DND-41 (cell line): ENCODE measurements around the gene LRIT2.

ENCODE experiments used
- ATAC-seq: fragments of 200-7000 bp; cut with Tn5 transposase; 3 replicates; pipeline ENCODE4 v1.9.1; 2021; ENCODE audit warnings: low read depth; ENCODE audit not compliant: insufficient read depth
- DNase-seq: peaks from one replicate; pipeline ENCODE4 v3.0.0-alpha.2; 2020
- H2AFZ ChIP-seq: 2 replicates; pipeline ENCODE4 v1.6.0; 2012; ENCODE audit warnings: low read depth, low read length
- H3K27ac ChIP-seq: 2 replicates; pipeline ENCODE4 v1.5.1; 2012; ENCODE audit warnings: low read length, inconsistent platforms
- H3K27me3 ChIP-seq: fragments of 200-600 bp; sonication (generic); 2 replicates; pipeline ENCODE4 v1.6.0; 2012; ENCODE audit warnings: low read length, mild to moderate bottlenecking, inconsistent platforms; ENCODE audit not compliant: insufficient read depth, poor library complexity
- H3K36me3 ChIP-seq: 2 replicates; pipeline ENCODE4 v1.5.1; 2012; ENCODE audit warnings: low read length, inconsistent platforms; ENCODE audit not compliant: insufficient read depth
- H3K4me1 ChIP-seq: 2 replicates; pipeline ENCODE4 v1.5.1; 2012; ENCODE audit warnings: mild to moderate bottlenecking, low read length; ENCODE audit not compliant: insufficient read depth
- H3K4me2 ChIP-seq: 2 replicates; pipeline ENCODE4 v1.6.0; 2012; ENCODE audit warnings: mild to moderate bottlenecking, moderate library complexity, low read length, inconsistent platforms; ENCODE audit not compliant: insufficient read depth
- H3K4me3 ChIP-seq, 2 experiments: fragments of 200-600 bp in 1 of 2; shearing (Covaris generic) in 1 of 2; 2 replicates each; pipeline ENCODE4 v1.5.1; 2012 to 2016; ENCODE audit warnings: inconsistent platforms in 2 of 2, low read length in 2 of 2, mild to moderate bottlenecking in 2 of 2, low read depth in 1 of 2, moderate library complexity in 1 of 2
- H3K79me2 ChIP-seq: 2 replicates; pipeline ENCODE4 v1.6.0; 2012; ENCODE audit warnings: low read length, inconsistent platforms; ENCODE audit not compliant: insufficient read depth
- H3K9ac ChIP-seq: 2 replicates; pipeline ENCODE4 v1.6.0; 2012; ENCODE audit warnings: low read depth, mild to moderate bottlenecking, inconsistent platforms, low read length, moderate library complexity
- H3K9me3 ChIP-seq: 2 replicates; pipeline ENCODE4 v1.5.1; 2012; ENCODE audit warnings: low read length, moderate library complexity, mild to moderate bottlenecking, inconsistent platforms; ENCODE audit not compliant: insufficient read depth, severe bottlenecking
- H4K20me1 ChIP-seq: 2 replicates; pipeline ENCODE4 v1.6.0; 2012; ENCODE audit warnings: low read length; ENCODE audit not compliant: insufficient read depth
- EZH2 ChIP-seq: IDR thresholded peaks from 3 replicates; pipeline ENCODE4 v1.6.1; 2012; ENCODE audit warnings: borderline replicate concordance, low read depth, mild to moderate bottlenecking, moderate library complexity, low read length, inconsistent platforms; ENCODE audit not compliant: severe bottlenecking
- TF ChIP-seq, protein P1 (sequence below): IDR thresholded peaks from 2 replicates; pipeline ENCODE4 v1.5.1; 2012; ENCODE audit warnings: borderline replicate concordance, low read length, moderate library complexity, mild to moderate bottlenecking; ENCODE audit not compliant: poor library complexity, severe bottlenecking; ENCODE audit errors: extremely low read depth

The LRIT2 gene

DNA sequence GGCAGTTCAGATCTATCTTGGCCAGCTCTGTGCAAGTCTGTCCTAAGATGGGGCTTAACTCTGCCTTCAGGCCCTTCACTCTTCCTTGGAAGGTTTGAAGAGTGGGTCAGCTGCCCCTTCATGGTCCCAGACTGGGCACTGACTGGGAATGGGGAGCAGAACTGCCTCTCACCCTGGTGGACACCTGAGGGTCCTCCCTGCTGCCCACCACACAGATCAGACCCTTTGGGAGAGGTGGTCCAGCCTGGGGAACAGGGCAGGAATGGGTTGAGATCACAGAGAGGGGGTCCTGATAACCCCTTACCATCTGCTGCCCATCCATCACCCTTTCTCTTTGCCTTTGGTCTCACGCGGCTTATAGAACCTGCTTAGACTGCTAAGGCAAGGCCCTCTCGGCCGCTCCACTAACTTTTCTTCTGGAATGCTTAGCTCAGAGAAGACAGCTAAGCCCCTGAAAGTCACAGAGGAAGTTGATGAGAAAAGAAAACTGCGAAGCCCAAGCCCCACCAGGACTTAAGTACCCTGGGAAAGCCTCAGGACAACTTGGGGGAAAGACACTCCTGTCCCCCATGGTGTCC lies 31.4 kb downstream of the LRIT2 start:
- no peak for ATAC-seq
- H3K4me2 ChIP-seq = no peak overlapping the region
- H3K4me3 ChIP-seq = no peak overlapping the region

DNA sequence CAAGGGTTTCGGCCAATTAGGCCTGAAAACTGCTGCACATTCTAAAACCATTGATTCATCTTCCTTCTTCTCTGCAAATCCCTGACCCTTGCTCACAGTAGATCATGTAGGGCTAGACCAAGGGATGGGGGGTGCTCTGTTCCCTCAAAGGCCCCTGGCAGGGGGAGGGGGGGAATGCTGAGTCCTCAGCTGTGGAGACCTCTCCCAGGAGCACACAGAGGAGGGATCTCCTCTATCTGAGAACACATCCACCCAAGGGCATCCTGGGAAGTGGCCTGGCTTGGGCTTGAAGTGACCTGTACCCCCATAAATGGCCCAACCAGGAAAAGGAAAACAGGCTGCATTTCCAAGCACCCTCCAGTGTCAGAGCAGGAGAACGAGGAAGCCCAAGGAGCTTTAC lies 32.0 kb downstream of the LRIT2 start:
- no peak overlapping the region for H3K4me3 ChIP-seq
- no peak overlapping the region for H3K9ac ChIP-seq
- peaks cover 4% of the 10 kb centered on the region; the same call in 1 of the 2 replicates for H3K4me1 ChIP-seq
- H3K36me3 ChIP-seq = no peaks in the 10 kb centered on the region
- DNase-seq (no peak), ATAC-seq (no peak)
- TF ChIP-seq EZH2 = no peak
- TF ChIP-seq, protein P1, sequence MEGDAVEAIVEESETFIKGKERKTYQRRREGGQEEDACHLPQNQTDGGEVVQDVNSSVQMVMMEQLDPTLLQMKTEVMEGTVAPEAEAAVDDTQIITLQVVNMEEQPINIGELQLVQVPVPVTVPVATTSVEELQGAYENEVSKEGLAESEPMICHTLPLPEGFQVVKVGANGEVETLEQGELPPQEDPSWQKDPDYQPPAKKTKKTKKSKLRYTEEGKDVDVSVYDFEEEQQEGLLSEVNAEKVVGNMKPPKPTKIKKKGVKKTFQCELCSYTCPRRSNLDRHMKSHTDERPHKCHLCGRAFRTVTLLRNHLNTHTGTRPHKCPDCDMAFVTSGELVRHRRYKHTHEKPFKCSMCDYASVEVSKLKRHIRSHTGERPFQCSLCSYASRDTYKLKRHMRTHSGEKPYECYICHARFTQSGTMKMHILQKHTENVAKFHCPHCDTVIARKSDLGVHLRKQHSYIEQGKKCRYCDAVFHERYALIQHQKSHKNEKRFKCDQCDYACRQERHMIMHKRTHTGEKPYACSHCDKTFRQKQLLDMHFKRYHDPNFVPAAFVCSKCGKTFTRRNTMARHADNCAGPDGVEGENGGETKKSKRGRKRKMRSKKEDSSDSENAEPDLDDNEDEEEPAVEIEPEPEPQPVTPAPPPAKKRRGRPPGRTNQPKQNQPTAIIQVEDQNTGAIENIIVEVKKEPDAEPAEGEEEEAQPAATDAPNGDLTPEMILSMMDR = no peak
- no peaks in the 10 kb centered on the region for H3K79me2 ChIP-seq
- H3K9me3 ChIP-seq = no peaks in the 10 kb centered on the region
- no peak overlapping the region for H3K4me2 ChIP-seq
- no peaks in the 10 kb centered on the region; the same call in 1 of the 2 replicates for H4K20me1 ChIP-seq
- peaks cover 8% of the 10 kb centered on the region for H3K27me3 ChIP-seq
- no peak overlapping the region for H3K27ac ChIP-seq
- no peak overlapping the region for H2AFZ ChIP-seq

More for the DNA sequence above, 31.4 kb downstream of the LRIT2 start:
- no peak overlapping the region for H3K27ac ChIP-seq
- no peaks in the 10 kb centered on the region for H3K9me3 ChIP-seq
- peaks cover 8% of the 10 kb centered on the region for H3K27me3 ChIP-seq
- H4K20me1 ChIP-seq = no peaks in the 10 kb centered on the region; the same call in 1 of the 2 replicates
- no peaks in the 10 kb centered on the region for H3K79me2 ChIP-seq
- no peak overlapping the region for H3K9ac ChIP-seq
- peaks cover 4% of the 10 kb centered on the region; the same call in 1 of the 2 replicates for H3K4me1 ChIP-seq
- no peak overlapping the region for H2AFZ ChIP-seq
- TF ChIP-seq, protein P1 = no peak
- DNase-seq = no peak
- H3K36me3 ChIP-seq = no peaks in the 10 kb centered on the region

DNA sequence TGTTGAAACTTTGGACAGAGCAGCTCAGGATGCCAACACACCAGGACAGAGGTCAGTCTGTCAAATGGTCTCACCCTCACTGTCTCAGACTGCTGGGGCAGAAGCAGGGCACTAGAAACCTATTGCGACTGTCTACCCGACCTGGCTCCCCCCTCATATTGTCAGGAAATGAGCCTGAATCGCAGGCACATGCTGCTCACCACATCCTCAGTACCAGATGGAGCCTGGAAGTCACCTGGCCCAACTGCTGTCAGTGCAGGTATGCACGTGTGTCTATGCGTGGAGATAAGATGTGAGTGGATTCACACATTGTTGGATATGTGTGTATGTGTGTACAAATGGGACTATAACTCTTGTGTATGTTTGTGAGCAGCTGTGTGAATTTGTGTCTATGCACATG lies 34.2 kb downstream of the LRIT2 start:
- H3K27me3 ChIP-seq = peaks cover 4% of the 10 kb centered on the region
- H4K20me1 ChIP-seq = no peaks in the 10 kb centered on the region; the same call in 1 of the 2 replicates
- ATAC-seq (peak; percentile 26; the same call in 1 of the 3 replicates), DNase-seq (no peak)
- H3K4me2 ChIP-seq = no peak overlapping the region
- H3K36me3 ChIP-seq = no peaks in the 10 kb centered on the region
- no peaks in the 10 kb centered on the region for H3K79me2 ChIP-seq
- H3K9me3 ChIP-seq = no peaks in the 10 kb centered on the region
- no peak overlapping the region for H3K4me3 ChIP-seq
- no peak for TF ChIP-seq EZH2
- TF ChIP-seq, protein P1 = no peak
- peaks cover 3% of the 10 kb centered on the region; the same call in 1 of the 2 replicates for H3K4me1 ChIP-seq
- no peak overlapping the region for H3K27ac ChIP-seq
- H2AFZ ChIP-seq = no peak overlapping the region
- no peak overlapping the region for H3K9ac ChIP-seq

DNA sequence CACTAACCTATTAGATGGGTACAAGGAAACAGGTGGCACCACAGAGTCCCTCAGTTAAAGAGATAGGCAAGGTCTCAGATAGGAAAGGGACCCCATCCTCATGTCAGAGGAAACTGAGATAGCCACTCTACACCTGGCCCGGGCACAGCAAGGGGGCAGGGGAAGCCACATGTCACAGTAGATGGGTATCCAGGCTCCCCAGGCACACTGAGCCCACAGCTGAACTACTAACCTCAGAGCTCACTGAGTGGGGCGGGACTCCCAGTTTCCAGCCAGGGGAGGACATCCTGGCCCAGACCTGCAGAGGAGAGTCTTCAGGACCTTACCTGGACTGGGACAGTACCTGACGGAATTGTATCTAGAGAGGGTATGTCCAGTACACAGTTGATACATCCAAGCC lies 34.7 kb downstream of the LRIT2 start:
- Histone ChIP-seq H2AFZ (no peak overlapping the region), H3K9ac (no peak overlapping the region), H3K79me2 (no peaks in the 10 kb centered on the region), H3K27ac (no peak overlapping the region), H3K36me3 (no peaks in the 10 kb centered on the region), H4K20me1 (no peaks in the 10 kb centered on the region; the same call in 1 of the 2 replicates), H3K27me3 (peaks cover 3% of the 10 kb centered on the region), H3K9me3 (no peaks in the 10 kb centered on the region), H3K4me3 (no peak overlapping the region), H3K4me1 (no peaks in the 10 kb centered on the region), H3K4me2 (no peak overlapping the region)
- DNase-seq (no peak), ATAC-seq (0 out of 3 replicates have a peak, but pooled peaks have one; percentile 12)
- no peak for TF ChIP-seq EZH2
- TF ChIP-seq, protein P1 = no peak
